ENCODE measurements around the gene PCDH18. TPM values are rescaled to one million over a fixed set of nuclear protein-coding genes. Genes with fewer than 3 reads are reported as not detected.

The PCDH18 gene
- total and polyA plus RNA-seq, 10 of the 15 experiments (the other 5 are each of a cell fraction or from before 2014, with no cell fraction given): 0.46 to 1.4 (median 0.96) TPM

DNA sequence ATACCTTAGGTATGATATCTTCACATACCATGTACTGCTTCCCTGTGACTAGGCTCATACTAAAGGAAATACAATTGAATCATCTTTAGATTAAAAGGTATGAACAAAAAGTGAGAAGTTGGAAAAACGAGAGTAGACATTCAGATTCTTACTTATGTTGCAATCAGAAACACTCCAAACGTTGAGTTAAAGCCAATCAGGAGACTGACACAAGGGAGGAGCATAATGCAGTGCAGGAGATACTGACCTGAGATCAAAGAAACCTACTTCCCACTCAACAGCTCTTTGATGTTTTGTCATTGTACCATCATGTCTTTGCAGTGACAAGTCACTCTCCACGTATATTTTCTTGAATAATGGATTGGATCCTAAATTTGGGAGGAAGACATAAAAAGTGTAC lies 8.9 kb upstream of the PCDH18 start:
- Histone ChIP-seq H3K27ac (ENCODE audit: control insufficient read depth, insufficient read depth) (no peak overlapping the region), H2AFZ (ENCODE audit: control insufficient read depth, low read depth, low read length) (no peak overlapping the region), H3K79me2 (ENCODE audit: control insufficient read depth, insufficient read depth, low read length) (no peaks in the 10 kb centered on the region), H3K36me3 (ENCODE audit: control insufficient read depth in 2 of 2, insufficient read depth in 2 of 2, low read length in 1 of 2) (no peaks in the 10 kb centered on the region), H4K20me1 (ENCODE audit: control insufficient read depth, insufficient read depth) (no peaks in the 10 kb centered on the region), H3K9me3 (replicated peaks; ENCODE audit: control insufficient read depth, insufficient read depth, low read length) (no peaks in the 10 kb centered on the region; the same call in 2 of the 3 replicates), H3K4me2 (ENCODE audit: control insufficient read depth, insufficient read depth) (no peak overlapping the region), H3K9ac (ENCODE audit: control insufficient read depth, insufficient read depth, low read length) (no peak overlapping the region), H3K4me3 (no peak overlapping the region), H3K27me3 (replicated peaks in 1 of 2; ENCODE audit: control insufficient read depth in 2 of 2, insufficient read depth in 2 of 2, low read length in 1 of 2) (no peaks in the 10 kb centered on the region), H3K4me1 (ENCODE audit: control insufficient read depth, insufficient read depth, low read length) (no peaks in the 10 kb centered on the region)
- no TSS peak for BruUV-seq (replicated peaks)
- no peak for DNase-seq (ENCODE audit: low read depth, low spot score)
- peak; percentile 58; the same call in 1 of the 2 replicates for TF ChIP-seq TCF7 (IDR thresholded peaks at IDR 0.05; ENCODE audit: borderline replicate concordance)
- TF ChIP-seq SIN3A (IDR thresholded peaks at IDR 0.05; ENCODE audit: low read depth, low read length): no peak
- FAIRE-seq: no peak
- ATAC-seq: peak; percentile 66
- 0% methylated on average over 3 of the region's 3 CpGs for WGBS (ENCODE audit: insufficient coverage, insufficient replicate concordance, low lambda C conversion rate, missing lambda C conversion rate)
- ChIA-PET RAD21 (ENCODE audit: unreplicated experiment) (interaction anchor here (1.3 kb wide), 1 partner anchor 17 kb away, joined by 3 read pairs; no protein-coding TSS in a partner anchor), SMC1A (ENCODE audit: uncharacterized antibody, unreplicated experiment) (interaction anchor here (0.8 to 4.3 kb wide), 6 partner anchors 15 to 110 kb away, joined by 3 to 18 read pairs (median 6); no protein-coding TSS in a partner anchor), CTCF (interaction anchor here (1.1 to 2.3 kb wide), 3 partner anchors 8 to 14 kb away, joined by 3 to 8 read pairs (median 4); partner anchors contain the start of gene PCDH18), POLR2A (interaction anchor here (0.9 kb wide), 1 partner anchor 9 kb away, joined by 4 read pairs; the partner anchor contains the start of gene PCDH18)
- in situ Hi-C loops (cut with MboI): no loop called here
- intact Hi-C loops (cut with micrococcal nuclease; ENCODE audit: unreplicated experiment): no loop called here

GRCh38 chr4:137540356-137540755 lies 8.1 kb upstream of the PCDH18 start:
- intact Hi-C loops (cut with micrococcal nuclease; ENCODE audit: unreplicated experiment) (no loop called here), in situ Hi-C loops (cut with MboI) (no loop called here)
- no peak overlapping the region for H3K9ac ChIP-seq (ENCODE audit: control insufficient read depth, insufficient read depth, low read length)
- H3K4me2 ChIP-seq (ENCODE audit: control insufficient read depth, insufficient read depth): no peak overlapping the region
- SMC1A ChIA-PET (ENCODE audit: uncharacterized antibody, unreplicated experiment): interaction anchor here (0.7 to 4.3 kb wide), 10 partner anchors 16 to 324 kb away, joined by 3 to 18 read pairs (median 6); no protein-coding TSS in a partner anchor
- no peak overlapping the region for H2AFZ ChIP-seq (ENCODE audit: control insufficient read depth, low read depth, low read length)
- H3K27me3 ChIP-seq (replicated peaks in 1 of 2; ENCODE audit: control insufficient read depth in 2 of 2, insufficient read depth in 2 of 2, low read length in 1 of 2): no peaks in the 10 kb centered on the region
- FAIRE-seq: no peak
- no peaks in the 10 kb centered on the region for H3K36me3 ChIP-seq (ENCODE audit: control insufficient read depth in 2 of 2, insufficient read depth in 2 of 2, low read length in 1 of 2)
- H3K79me2 ChIP-seq (ENCODE audit: control insufficient read depth, insufficient read depth, low read length): no peaks in the 10 kb centered on the region
- no peaks in the 10 kb centered on the region for H4K20me1 ChIP-seq (ENCODE audit: control insufficient read depth, insufficient read depth)
- no peak overlapping the region for H3K4me3 ChIP-seq
- H3K9me3 ChIP-seq (replicated peaks; ENCODE audit: control insufficient read depth, insufficient read depth, low read length): no peaks in the 10 kb centered on the region; the same call in 2 of the 3 replicates
- no peaks in the 10 kb centered on the region for H3K4me1 ChIP-seq (ENCODE audit: control insufficient read depth, insufficient read depth, low read length)
- H3K27ac ChIP-seq (ENCODE audit: control insufficient read depth, insufficient read depth): no peak overlapping the region
- ATAC-seq: no peak
- no TSS peak for BruUV-seq (replicated peaks)
- no peak for DNase-seq (ENCODE audit: low read depth, low spot score)
- TF ChIP-seq EGR1 (IDR thresholded peaks at IDR 0.05; ENCODE audit: borderline replicate concordance in 1 of 2, low read depth in 2 of 2, low read length in 2 of 2): no peak
- 0 out of 2 replicates have a peak, but pooled peaks have one; percentile 35 for TF ChIP-seq NFYB (IDR thresholded peaks at IDR 0.05; ENCODE audit: insufficient read depth, low read depth, low read length)
- TF ChIP-seq, protein P1, sequence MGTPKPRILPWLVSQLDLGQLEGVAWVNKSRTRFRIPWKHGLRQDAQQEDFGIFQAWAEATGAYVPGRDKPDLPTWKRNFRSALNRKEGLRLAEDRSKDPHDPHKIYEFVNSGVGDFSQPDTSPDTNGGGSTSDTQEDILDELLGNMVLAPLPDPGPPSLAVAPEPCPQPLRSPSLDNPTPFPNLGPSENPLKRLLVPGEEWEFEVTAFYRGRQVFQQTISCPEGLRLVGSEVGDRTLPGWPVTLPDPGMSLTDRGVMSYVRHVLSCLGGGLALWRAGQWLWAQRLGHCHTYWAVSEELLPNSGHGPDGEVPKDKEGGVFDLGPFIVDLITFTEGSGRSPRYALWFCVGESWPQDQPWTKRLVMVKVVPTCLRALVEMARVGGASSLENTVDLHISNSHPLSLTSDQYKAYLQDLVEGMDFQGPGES (IDR thresholded peaks at IDR 0.05): no peak
- TF ChIP-seq SMAD1 (IDR thresholded peaks at IDR 0.05; ENCODE audit: low read depth, partially characterized antibody): no peak
- no peak for TF ChIP-seq STAT1 (conservative IDR thresholded peaks at IDR 0.05)
- RAD21 ChIA-PET (ENCODE audit: unreplicated experiment): interaction anchor here (1.0 kb wide), 1 partner anchor 8 kb away, joined by 3 read pairs; the partner anchor contains the start of gene PCDH18
- CTCF ChIA-PET: interaction anchor here (0.9 to 2.3 kb wide), 6 partner anchors 9 to 99 kb away, joined by 3 to 8 read pairs (median 4); partner anchors contain the start of gene PCDH18
- POLR2A ChIA-PET: no interaction called here
